GM12878 (cell line): ENCODE results near the gene LTB4R. TPM values are rescaled to one million over a fixed set of nuclear protein-coding genes. Genes with fewer than 3 reads are reported as not detected.
A peak's percentile ranks its signal among the peaks of the same experiment; 100 is the strongest.

Experiments used
- ATAC-seq: fragments of 200-7000 bp; cut with Tn5 transposase; 3 replicates; pipeline ENCODE4 v1.9.1; 2020; ENCODE audit warnings: mild to moderate bottlenecking, moderate library complexity
- BruUV-seq: library from RNA; stranded (reverse); fragments of 400-500 nt; replicated peaks from 2 replicates; lab custom pipeline; 2021; lab: Mats Ljungman, UMichigan
- CTCF ChIA-PET: fragments of 300-600 bp; sonication (Branson Sonifier 250); formaldehyde crosslinking; extraction: SDS; loops from one replicate; lab custom pipeline; 2021; ENCODE audit warnings: inconsistent platforms; lab: Yijun Ruan, JAX
- POLR2A ChIA-PET: fragments of 350-600 bp; formaldehyde crosslinking; extraction: SDS; loops from one replicate; lab custom pipeline; 2021; ENCODE audit warnings: inconsistent platforms; lab: Charles Lee
- RAD21 ChIA-PET: fragments of 300-600 bp; sonication (Branson Sonifier 250); formaldehyde crosslinking; loops from one replicate; lab custom pipeline; 2023; ENCODE audit warnings: antibody characterized with exemption; ENCODE audit not compliant: unreplicated experiment; lab: Charles Lee
- SMC1A ChIA-PET: fragments of 300-600 bp; sonication (Branson Sonifier 250); formaldehyde crosslinking; loops from one replicate; lab custom pipeline; 2023; ENCODE audit not compliant: unreplicated experiment, uncharacterized antibody; lab: Charles Lee
- DNase-seq: peaks from one replicate; pipeline ENCODE4 v3.0.0-alpha.2; 2011; ENCODE audit warnings: low read depth, low spot score
- FAIRE-seq: peaks from 3 replicates; lab custom pipeline; 2011; peaks lifted over from hg19 to GRCh38; lab: Jason Lieb, UNC
- H2AFZ ChIP-seq: 2 replicates; pipeline ENCODE4 v1.6.0; 2011; ENCODE audit warnings: low read depth, low read length, control low read depth; ENCODE audit not compliant: control insufficient read depth
- H3K27ac ChIP-seq: 2 replicates; pipeline ENCODE4 v1.5.1; 2011; ENCODE audit warnings: control low read depth; ENCODE audit not compliant: control insufficient read depth, insufficient read depth
- H3K27me3 ChIP-seq, 2 experiments: replicated peaks in 1 of 2; 2 replicates each; pipeline versions ENCODE4 v1.6.0 to v1.6.1; 2011; ENCODE audit warnings: low read length in 1 of 2; ENCODE audit not compliant: control insufficient read depth in 2 of 2, insufficient read depth in 2 of 2
- H3K36me3 ChIP-seq, 2 experiments: 2 replicates each; pipeline ENCODE4 v1.5.1; 2011; ENCODE audit warnings: low read length in 1 of 2; ENCODE audit not compliant: control insufficient read depth in 2 of 2, insufficient read depth in 2 of 2
- H3K4me1 ChIP-seq: 2 replicates; pipeline ENCODE4 v1.6.1; 2011; ENCODE audit warnings: mild to moderate bottlenecking, low read length, moderate library complexity, mixed read lengths; ENCODE audit not compliant: control insufficient read depth, insufficient read depth
- H3K4me2 ChIP-seq: 2 replicates; pipeline ENCODE4 v1.6.0; 2011; ENCODE audit warnings: control low read depth; ENCODE audit not compliant: control insufficient read depth, insufficient read depth
- H3K4me3 ChIP-seq: fragments of 200-600 bp; sonication (generic); 2 replicates; pipeline ENCODE4 v1.5.1; 2016
- H3K79me2 ChIP-seq: 2 replicates; pipeline ENCODE4 v1.6.0; 2011; ENCODE audit warnings: low read length; ENCODE audit not compliant: control insufficient read depth, insufficient read depth
- H3K9ac ChIP-seq: 2 replicates; pipeline ENCODE4 v1.8.0; 2011; ENCODE audit warnings: low read length, control low read depth, mixed read lengths; ENCODE audit not compliant: control insufficient read depth, insufficient read depth
- H3K9me3 ChIP-seq: replicated peaks from 3 replicates; pipeline ENCODE4 v1.5.1; 2011; ENCODE audit warnings: mild to moderate bottlenecking, low read length; ENCODE audit not compliant: control insufficient read depth, insufficient read depth
- H4K20me1 ChIP-seq: 2 replicates; pipeline ENCODE4 v1.6.0; 2011; ENCODE audit not compliant: control insufficient read depth, insufficient read depth
- BACH1 ChIP-seq: fragments of 450-650 bp; IDR thresholded peaks from 2 replicates; pipeline ENCODE4 v1.6.1; 2017; ENCODE audit warnings: mild to moderate bottlenecking, borderline replicate concordance
- CBX3 ChIP-seq: fragments of 200-600 bp; sonication (generic); IDR thresholded peaks from 2 replicates; pipeline ENCODE4 v1.6.1; 2016; ENCODE audit warnings: low read depth, borderline replicate concordance
- CHD2 ChIP-seq: IDR thresholded peaks from 2 replicates; pipeline ENCODE4 v1.6.1; 2011; ENCODE audit warnings: low read depth, low read length, improper control_type of control experiment, borderline replicate concordance
- CREM ChIP-seq: IDR thresholded peaks from 2 replicates; pipeline ENCODE4 v1.6.1; 2014; ENCODE audit warnings: antibody characterized with exemption, low read depth
- EED ChIP-seq: sonication (generic); IDR thresholded peaks from 2 replicates; pipeline ENCODE4 v1.6.1; 2016; ENCODE audit warnings: antibody characterized with exemption, low read depth
- EGR1 ChIP-seq, 2 experiments: IDR thresholded peaks; 1 replicate in 1 of 2; 2 replicates in 1 of 2; pipeline ENCODE4 v1.6.1; 2011 to 2012; ENCODE audit warnings: low read depth in 2 of 2, low read length in 2 of 2, borderline replicate concordance in 1 of 2, mild to moderate bottlenecking in 1 of 2, moderate library complexity in 1 of 2
- ETV6 ChIP-seq, 2 experiments: fragments of 450-650 bp in 1 of 2; IDR thresholded peaks in 1 of 2; conservative IDR thresholded peaks in 1 of 2; 2 replicates each; pipeline ENCODE4 v1.6.1; 2014; ENCODE audit warnings: antibody characterized with exemption in 1 of 2, borderline replicate concordance in 1 of 2, low read depth in 1 of 2, mild to moderate bottlenecking in 1 of 2, moderate library complexity in 1 of 2
- FOXM1 ChIP-seq: IDR thresholded peaks from 2 replicates; pipeline ENCODE4 v1.6.1; 2012; ENCODE audit warnings: low read depth, mild to moderate bottlenecking, inconsistent platforms, low read length, moderate library complexity
- IRF4 ChIP-seq: IDR thresholded peaks from 2 replicates; pipeline ENCODE4 v1.6.1; 2011; ENCODE audit warnings: low read depth, low read length
- KLF5 ChIP-seq: fragments of 450-650 bp; IDR thresholded peaks from 2 replicates; pipeline ENCODE4 v1.6.1; 2014; ENCODE audit warnings: mild to moderate bottlenecking; ENCODE audit not compliant: partially characterized antibody
- MEF2B ChIP-seq: fragments of 450-650 bp; IDR thresholded peaks from 2 replicates; pipeline ENCODE4 v1.6.1; 2018; ENCODE audit warnings: mild to moderate bottlenecking, moderate library complexity; ENCODE audit not compliant: partially characterized antibody, poor library complexity, severe bottlenecking
- NFIC ChIP-seq: IDR thresholded peaks from 2 replicates; pipeline ENCODE4 v1.6.1; 2012; ENCODE audit warnings: low read depth, mild to moderate bottlenecking, inconsistent platforms, low read length, moderate library complexity
- NFYA ChIP-seq: IDR thresholded peaks from 2 replicates; pipeline ENCODE4 v1.6.1; 2011; ENCODE audit warnings: low read depth, mild to moderate bottlenecking, low read length, improper control_type of control experiment, borderline replicate concordance
- NR2C2 ChIP-seq: IDR thresholded peaks from 2 replicates; pipeline ENCODE4 v1.6.1; 2011; ENCODE audit warnings: borderline replicate concordance, low read depth; ENCODE audit not compliant: control insufficient read depth, insufficient read length
- NRF1 ChIP-seq: conservative IDR thresholded peaks from 2 replicates; pipeline ENCODE4 v1.6.1; 2011; ENCODE audit warnings: mild to moderate bottlenecking, low read depth, low read length, improper control_type of control experiment
- PAX5 ChIP-seq: IDR thresholded peaks from 2 replicates; pipeline ENCODE4 v1.6.1; 2011; ENCODE audit warnings: low read depth, low read length, borderline replicate concordance
- POLR2AphosphoS5 ChIP-seq: IDR thresholded peaks from 2 replicates; pipeline ENCODE4 v1.6.1; 2011; ENCODE audit warnings: mild to moderate bottlenecking, low read length, inconsistent platforms
- POU2F2 ChIP-seq: IDR thresholded peaks from 3 replicates; pipeline ENCODE4 v1.6.1; 2011; ENCODE audit warnings: low read depth, mild to moderate bottlenecking, low read length, borderline replicate concordance
- SMC3 ChIP-seq: IDR thresholded peaks from 2 replicates; pipeline ENCODE4 v1.6.1; 2011; ENCODE audit warnings: low read length, improper control_type of control experiment, borderline replicate concordance
- ZSCAN29 ChIP-seq: fragments of 450-650 bp; IDR thresholded peaks from 2 replicates; pipeline ENCODE4 v1.6.1; 2017; ENCODE audit warnings: mild to moderate bottlenecking, moderate library complexity
- WGBS: methylation state at CpG from one replicate; pipeline ENCODE4 v1.1.6; 2016; ENCODE audit warnings: low lambda C conversion rate; ENCODE audit not compliant: insufficient replicate concordance, insufficient coverage; ENCODE audit errors: missing lambda C conversion rate; 5-methylcytosine and 5-hydroxymethylcytosine counted together
- in situ Hi-C: fragments of 300-500 bp; cut with MboI; formaldehyde crosslinking; loops from 9 replicates; pipeline ENCODE4 v1.14.3; 2018; ENCODE audit warnings: mixed read lengths
- intact Hi-C: fragments of 100-400 bp; cut with micrococcal nuclease; formaldehyde crosslinking; loops from one replicate; pipeline ENCODE4 v1.14.2; 2022; ENCODE audit not compliant: unreplicated experiment
- polyA plus RNA-seq, 11 experiments: library from polyadenylated mRNA; depleted of rRNA in 4 of 11; unstranded in 6 of 11; stranded (reverse) in 5 of 11; fragments of >200 nt; fragmentation: Nextera tagmentation in 4 of 11; fragmentation: Illumina TruSeq in 1 of 11; extraction: Ambion mirVana in 4 of 11; extraction: Trizol in 1 of 11; gene quantifications; 1 replicate in 1 of 11; 2 replicates in 10 of 11; pipeline versions ENCODE4 v1.2.1 to v1.2.3, GENCODE V29; 2011 to 2016; ENCODE audit warnings: inconsistent platforms in 2 of 11, missing spikeins in 2 of 11, low read depth in 1 of 11
- total RNA-seq, 4 experiments: library from RNA; depleted of rRNA in 3 of 4; stranded (reverse); fragments of >200 nt in 3 of 4; fragmentation: Illumina TruSeq in 1 of 4; extraction: Trizol in 1 of 4; gene quantifications; 2 replicates each; pipeline versions ENCODE4 v1.2.1 to v1.2.3, GENCODE V29; 2013 to 2021
- TF ChIP-seq, protein P1 (sequence below): IDR thresholded peaks from 2 replicates; pipeline ENCODE4 v1.6.1; 2011; ENCODE audit warnings: low read depth, low read length, improper control_type of control experiment, borderline replicate concordance

Gene LTB4R
- total and polyA plus RNA-seq, 10 of the 15 experiments (the other 5 are each of a cell fraction or from before 2014, with no cell fraction given) = 1.2 to 14.0 (median 4.0) TPM

DNA sequence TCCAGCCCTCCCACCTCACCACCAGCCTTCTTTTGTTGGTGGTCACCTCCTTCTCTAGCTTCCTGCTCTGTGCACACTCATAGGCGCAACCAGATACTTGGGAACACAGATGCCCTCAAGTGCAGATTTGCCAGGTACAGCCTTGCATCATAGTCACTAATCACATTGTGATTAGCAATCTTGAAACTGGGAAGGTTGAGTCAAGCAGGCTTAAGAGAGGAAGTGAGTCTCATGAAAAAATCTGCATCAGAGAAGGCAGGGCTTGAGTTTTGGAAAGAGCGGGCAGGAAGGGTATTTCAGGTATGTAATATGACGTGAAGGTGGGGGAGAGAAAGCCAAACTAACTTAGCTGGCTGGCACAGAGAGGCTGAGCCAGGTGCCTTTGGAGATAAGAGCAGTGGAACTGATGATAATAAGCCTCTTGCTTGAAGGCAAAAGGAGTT, 37.2 kb upstream of the LTB4R start:
- FAIRE-seq (peak; percentile 69), DNase-seq (peak; percentile 93), ATAC-seq (peak; percentile 58)
- Histone ChIP-seq H3K27me3 (no peaks in the 10 kb centered on the region), H3K4me3 (peak overlapping the region; percentile 35; the same call in 1 of the 2 replicates), H3K27ac (peak overlapping the region; percentile 64), H3K36me3 (peaks cover 0 to 7% of the 10 kb centered on the region in 2 experiments; a peak in 1 of 4 replicates), H4K20me1 (no peaks in the 10 kb centered on the region), H3K9ac (peak overlapping the region; percentile 31; the same call in 1 of the 2 replicates), H3K4me1 (peaks cover 49% of the 10 kb centered on the region), H3K4me2 (peak overlapping the region; percentile 64), H3K79me2 (peaks cover 14% of the 10 kb centered on the region), H2AFZ (peak overlapping the region; percentile 78), H3K9me3 (no peaks in the 10 kb centered on the region; the same call in 2 of the 3 replicates)
- no TSS peak for BruUV-seq
- intact Hi-C loops (loop anchor here (1.0 kb wide), 1 partner anchor 31 kb away; no protein-coding TSS in a partner anchor), in situ Hi-C loops (no loop called here)
- CTCF ChIA-PET = interaction anchor here (1.1 to 17.1 kb wide), 8 partner anchors 8 to 157 kb away, joined by 3 to 269 read pairs (median 8); partner anchors contain the start of genes CIDEB, DHRS1, IRF9 and NOP9
- SMC1A ChIA-PET = interaction anchor here (0.7 to 11.8 kb wide), 11 partner anchors 11 to 193 kb away, joined by 3 to 141 read pairs (median 3); partner anchors contain the start of genes DCAF11, DHRS1, NOP9 and TINF2
- 0% methylated on average over 3 of the region's 3 CpGs for WGBS
- RAD21 ChIA-PET = interaction anchor here (1.1 to 5.6 kb wide), 8 partner anchors 11 to 159 kb away, joined by 3 to 59 read pairs (median 6); partner anchors contain the start of genes CIDEB, DCAF11, MDP1 and NRL
- POLR2A ChIA-PET = interaction anchor here (0.7 to 10.9 kb wide), 13 partner anchors 9 to 1508 kb away, joined by 3 to 171 read pairs (median 5); partner anchors contain the start of genes DHRS1, NOP9 and TINF2
- TF ChIP-seq POLR2AphosphoS5 (no peak), POU2F2 (no peak), MEF2B (no peak), NFIC (peak; percentile 87; the same call in 1 of the 2 replicates), CREM (peak; percentile 85), NFYA (no peak), SMC3 (peak; percentile 0; the same call in 1 of the 2 replicates), ETV6 (conservative IDR thresholded peaks at IDR 0.05 in 1 of 2, IDR thresholded peaks at IDR 0.05 in 1 of 2; ENCODE audit: borderline replicate concordance in 1 of 2, low read depth in 1 of 2) (peak in 1 of 2 experiments; percentile 88; a peak in 2 of 4 replicates), KLF5 (no peak), PAX5 (peak; percentile 63; the same call in 1 of the 2 replicates), CHD2 (no peak; the same call in 1 of the 2 replicates), EGR1 (IDR thresholded peaks at IDR 0.05; ENCODE audit: borderline replicate concordance in 1 of 2, low read depth in 2 of 2, low read length in 2 of 2) (no peak), NR2C2 (no peak), FOXM1 (peak; percentile 75; the same call in 1 of the 2 replicates), ZSCAN29 (no peak), BACH1 (peak; percentile 81; the same call in 1 of the 2 replicates), NRF1 (no peak), EED (peak; percentile 97), CBX3 (no peak), IRF4 (peak; percentile 96)
- TF ChIP-seq, protein P1, sequence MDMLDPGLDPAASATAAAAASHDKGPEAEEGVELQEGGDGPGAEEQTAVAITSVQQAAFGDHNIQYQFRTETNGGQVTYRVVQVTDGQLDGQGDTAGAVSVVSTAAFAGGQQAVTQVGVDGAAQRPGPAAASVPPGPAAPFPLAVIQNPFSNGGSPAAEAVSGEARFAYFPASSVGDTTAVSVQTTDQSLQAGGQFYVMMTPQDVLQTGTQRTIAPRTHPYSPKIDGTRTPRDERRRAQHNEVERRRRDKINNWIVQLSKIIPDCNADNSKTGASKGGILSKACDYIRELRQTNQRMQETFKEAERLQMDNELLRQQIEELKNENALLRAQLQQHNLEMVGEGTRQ = no peak
